Measurements from ENCODE around the gene ENTPD1. TPM values are rescaled to one million over a fixed set of nuclear protein-coding genes. Genes with fewer than 3 reads are reported as not detected.
"Not testable (repeated sequence)": the region's sequence is repeated elsewhere in the genome, so short reads cannot be mapped to it uniquely, and the experiment has no call there.

The ENTPD1 gene
- 1 to 10 TPM; 2.5 to 2.8 TPM for total RNA-seq

DNA sequence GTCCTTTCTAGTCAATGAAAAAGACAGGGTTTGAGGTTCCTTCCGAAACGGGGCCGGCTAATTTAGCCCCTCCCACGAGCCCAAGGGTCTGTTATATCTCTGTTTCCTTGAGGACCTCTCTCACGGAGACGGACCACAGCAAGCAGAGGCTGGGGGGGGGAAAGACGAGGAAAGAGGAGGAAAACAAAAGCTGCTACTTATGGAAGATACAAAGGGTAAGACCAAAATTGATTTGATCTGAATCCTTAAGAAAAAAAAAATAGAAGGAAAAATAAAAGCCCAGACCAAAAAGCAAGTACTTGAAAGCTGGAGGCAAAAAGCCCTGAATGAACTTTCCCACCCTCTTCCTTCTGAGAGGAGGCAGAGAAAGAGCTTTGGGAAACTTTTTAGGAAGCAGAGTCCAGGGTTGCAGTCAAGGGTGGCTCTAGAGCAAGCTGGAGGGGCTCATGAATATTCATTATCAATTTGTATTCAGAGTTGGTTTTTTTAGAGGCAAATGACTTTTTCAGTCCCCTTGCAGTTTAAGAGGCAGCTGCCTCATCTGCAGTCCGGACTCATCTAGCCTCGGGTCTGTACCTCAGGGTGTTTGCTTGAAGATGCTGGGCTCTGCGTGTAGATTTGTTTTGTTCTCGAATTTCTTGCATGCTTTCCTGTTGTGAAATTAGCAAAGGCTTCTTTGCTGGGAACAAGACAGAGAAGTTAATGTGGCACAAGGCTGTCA is at the start of gene ENTPD1:
Gene ENTPD1 (plus strand): TSS at position 123 of the 721 bp plus-strand sequence. CDS start 77 bp downstream, at position 200.
- no peaks in the 10 kb centered on the region for H3K36me3 Mint-ChIP-seq
- H3K4me3 Mint-ChIP-seq = peak within 1 kb of the TSS; percentile 62
- DNase-seq = no peak
- H3K4me1 Mint-ChIP-seq (ENCODE audit: low read depth) = peaks cover 15% of the 10 kb centered on the region
- no peaks in the 10 kb centered on the region for H3K9me3 Mint-ChIP-seq
- H3K27ac Mint-ChIP-seq = peak within 1 kb of the TSS; percentile 54
- intact Hi-C loops (cut with micrococcal nuclease) = no loop called here
- H3K27me3 Mint-ChIP-seq = peaks cover 28% of the 10 kb centered on the region
- ChIA-PET CTCF (interaction anchor here (0.6 to 1.4 kb wide), 4 partner anchors 26 to 86 kb away, joined by 3 to 9 read pairs (median 4); partner anchors contain the start of gene TCTN3), POLR2A (no interaction called here)

- H3K27me3 Mint-ChIP-seq = no peaks in the 10 kb centered on the region
- ChIA-PET CTCF (interaction anchor here (1.7 to 2.7 kb wide), 2 partner anchors 12 to 135 kb away, joined by 5 to 10 read pairs; partner anchors contain the start of gene TCTN3), POLR2A (no interaction called here)
- no peak overlapping the region for H3K4me3 Mint-ChIP-seq
- H3K4me1 Mint-ChIP-seq (ENCODE audit: low read depth) = no peaks in the 10 kb centered on the region
- H3K27ac Mint-ChIP-seq = no peak overlapping the region
- H3K36me3 Mint-ChIP-seq = no peaks in the 10 kb centered on the region
- no peaks in the 10 kb centered on the region for H3K9me3 Mint-ChIP-seq
- DNase-seq = no peak
- intact Hi-C loops (cut with micrococcal nuclease) = no loop called here
These were observed 49.4 kb upstream of the ENTPD1 start for GRCh38 chr10:95706573-95706972.

DNA sequence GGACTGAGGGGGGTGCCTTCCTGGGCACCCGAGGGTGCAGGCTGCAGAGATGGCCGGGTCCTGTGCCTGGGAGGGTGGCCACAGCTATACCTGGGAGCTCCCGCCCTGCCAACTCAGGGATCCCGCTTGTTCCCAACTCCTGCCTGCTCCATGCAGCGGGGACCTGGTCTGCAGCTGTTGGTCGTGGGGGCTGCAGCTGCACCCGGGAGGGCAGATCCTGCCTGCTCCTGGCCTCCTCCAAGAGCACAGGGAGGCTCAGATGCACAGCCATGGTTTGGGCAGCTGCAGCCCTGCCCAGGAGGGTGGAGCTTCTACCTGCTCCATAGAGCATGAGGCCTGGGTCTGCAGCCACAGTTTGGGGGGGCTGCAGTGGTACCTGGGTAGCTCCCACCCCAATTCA is 49.0 kb upstream of the ENTPD1 start:
- Mint-ChIP-seq H3K36me3 (no peaks in the 10 kb centered on the region), H3K27ac (no peak overlapping the region), H3K4me3 (no peak overlapping the region), H3K27me3 (no peaks in the 10 kb centered on the region), H3K4me1 (ENCODE audit: low read depth) (no peaks in the 10 kb centered on the region), H3K9me3 (no peaks in the 10 kb centered on the region)
- intact Hi-C loops (cut with micrococcal nuclease) = no loop called here
- ChIA-PET CTCF (interaction anchor here (1.7 to 2.7 kb wide), 2 partner anchors 12 to 135 kb away, joined by 5 to 10 read pairs; partner anchors contain the start of gene TCTN3), POLR2A (no interaction called here)
- no peak for DNase-seq

- DNase-seq = no peak
- no peak overlapping the region for H3K27ac Mint-ChIP-seq
- no peaks in the 10 kb centered on the region for H3K36me3 Mint-ChIP-seq
- ChIA-PET CTCF (no interaction called here), POLR2A (no interaction called here)
- H3K27me3 Mint-ChIP-seq = no peaks in the 10 kb centered on the region
- no peaks in the 10 kb centered on the region for H3K9me3 Mint-ChIP-seq
- H3K4me1 Mint-ChIP-seq (ENCODE audit: low read depth) = no peaks in the 10 kb centered on the region
- intact Hi-C loops (cut with micrococcal nuclease) = no loop called here
- no peak overlapping the region for H3K4me3 Mint-ChIP-seq
These were observed 44.5 kb upstream of the ENTPD1 start for GRCh38 chr10:95711492-95711891.

- Mint-ChIP-seq H3K27ac (no peak overlapping the region), H3K9me3 (no peaks in the 10 kb centered on the region), H3K27me3 (no peaks in the 10 kb centered on the region), H3K36me3 (no peaks in the 10 kb centered on the region), H3K4me1 (ENCODE audit: low read depth) (no peaks in the 10 kb centered on the region), H3K4me3 (no peak overlapping the region)
- POLR2A ChIA-PET = no interaction called here
- intact Hi-C loops (cut with micrococcal nuclease) = no loop called here
- no peak for DNase-seq
- CTCF ChIA-PET = interaction anchor here (1.1 to 2.4 kb wide), 2 partner anchors 22 to 23 kb away, joined by 3 to 10 read pairs; partner anchors contain the start of gene TCTN3
These were observed 39.5 kb upstream of the ENTPD1 start for GRCh38 chr10:95716466-95716865.

DNA sequence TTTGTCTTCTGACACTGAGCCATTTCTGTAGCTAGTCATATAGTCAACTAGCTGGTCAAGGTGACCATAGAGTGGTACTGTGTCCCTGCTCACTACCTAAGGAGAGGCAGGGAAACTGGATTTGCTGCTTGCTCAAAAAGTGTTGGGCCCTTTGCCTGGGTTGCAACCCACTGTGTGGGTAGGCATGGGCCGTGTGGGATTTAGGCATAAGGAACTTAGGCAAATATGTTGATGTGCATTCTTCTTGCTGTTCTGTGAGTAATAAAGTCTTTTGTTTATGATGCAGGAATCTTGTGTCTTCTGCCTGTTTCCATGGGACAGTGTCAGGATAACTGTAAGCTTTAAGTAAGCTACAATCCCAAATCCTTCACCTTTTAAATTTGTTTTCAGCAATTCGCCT is 39.1 kb upstream of the ENTPD1 start:
- POLR2A ChIA-PET = no interaction called here
- intact Hi-C loops (cut with micrococcal nuclease) = no loop called here
- Mint-ChIP-seq H3K36me3 (no peaks in the 10 kb centered on the region), H3K9me3 (no peaks in the 10 kb centered on the region), H3K4me3 (no peak overlapping the region), H3K27me3 (peaks cover 2% of the 10 kb centered on the region), H3K27ac (no peak overlapping the region), H3K4me1 (ENCODE audit: low read depth) (no peaks in the 10 kb centered on the region)
- CTCF ChIA-PET = interaction anchor here (1.1 to 2.4 kb wide), 2 partner anchors 22 to 23 kb away, joined by 3 to 10 read pairs; partner anchors contain the start of gene TCTN3
- DNase-seq = no peak

DNA sequence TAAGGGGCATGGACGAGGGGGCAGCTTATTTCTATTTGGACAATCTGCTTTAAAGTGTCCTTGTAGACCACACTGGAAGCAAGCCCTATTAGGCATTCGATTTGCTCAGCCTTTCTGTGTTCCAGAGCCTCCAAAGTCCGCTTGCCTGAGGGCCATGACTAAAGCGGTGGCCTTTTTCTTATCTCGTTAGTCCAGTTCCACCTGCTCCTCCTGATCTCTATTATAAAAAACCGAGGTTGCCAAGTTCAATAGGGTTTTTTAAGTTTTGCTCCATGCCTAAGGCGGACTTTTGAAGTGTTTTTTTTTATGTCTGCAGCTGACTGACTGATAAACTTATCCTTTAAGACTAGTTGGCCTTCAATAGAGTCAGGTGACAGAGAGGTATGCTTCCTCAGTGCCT is 35.2 kb upstream of the ENTPD1 start:
- H3K27me3 Mint-ChIP-seq; H3K4me3 Mint-ChIP-seq; POLR2A ChIA-PET; H3K36me3 Mint-ChIP-seq; H3K4me1 Mint-ChIP-seq (ENCODE audit: low read depth); CTCF ChIA-PET; intact Hi-C loops (cut with micrococcal nuclease); H3K27ac Mint-ChIP-seq; H3K9me3 Mint-ChIP-seq; DNase-seq: not testable (repeated sequence)

DNA sequence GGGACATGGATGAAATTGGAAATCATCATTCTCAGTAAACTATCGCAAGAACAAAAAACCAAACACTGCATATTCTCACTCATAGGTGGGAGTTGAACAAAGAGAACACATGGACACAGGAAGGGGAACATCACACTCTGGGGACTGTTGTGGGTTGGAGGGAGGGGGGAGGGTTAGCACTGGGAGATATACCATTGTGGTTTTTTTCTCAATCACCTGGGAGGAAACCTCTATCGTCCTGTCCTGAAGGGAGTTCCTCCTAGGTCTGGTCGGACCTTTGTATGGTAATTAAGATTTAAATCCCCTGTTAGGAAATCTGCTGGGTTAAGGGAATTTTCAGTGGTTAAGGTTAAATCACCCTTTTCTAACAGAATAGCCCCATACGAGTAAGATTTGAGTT is 33.5 kb upstream of the ENTPD1 start:
- CTCF ChIA-PET; intact Hi-C loops (cut with micrococcal nuclease); H3K4me3 Mint-ChIP-seq; POLR2A ChIA-PET; H3K27ac Mint-ChIP-seq; DNase-seq; H3K4me1 Mint-ChIP-seq (ENCODE audit: low read depth); H3K36me3 Mint-ChIP-seq; H3K9me3 Mint-ChIP-seq: not testable (repeated sequence)
- H3K27me3 Mint-ChIP-seq = peaks cover 11% of the 10 kb centered on the region

DNA sequence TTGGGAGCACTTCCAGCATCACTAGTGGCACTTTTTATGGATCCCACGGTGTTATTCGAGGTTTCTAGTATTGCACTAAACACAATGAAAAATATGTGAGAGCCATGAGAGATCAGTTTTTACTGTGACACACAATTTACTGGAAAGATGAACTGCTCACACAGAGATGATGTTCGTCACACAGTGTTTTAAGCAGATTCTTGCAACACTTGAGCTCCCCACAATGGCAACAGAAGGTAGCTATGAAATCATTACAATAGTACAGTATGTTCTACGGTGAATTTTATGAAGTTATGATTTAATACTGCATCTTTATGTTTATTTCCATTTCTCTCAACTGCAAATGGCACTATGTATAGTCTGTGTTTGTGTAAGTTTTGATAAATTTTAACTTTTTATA is 27.4 kb upstream of the ENTPD1 start:
- CTCF ChIA-PET = no interaction called here
- no peak overlapping the region for H3K4me3 Mint-ChIP-seq
- POLR2A ChIA-PET = no interaction called here
- H3K36me3 Mint-ChIP-seq = peaks cover 3% of the 10 kb centered on the region
- peaks cover 8% of the 10 kb centered on the region for H3K27me3 Mint-ChIP-seq
- H3K9me3 Mint-ChIP-seq = peaks cover 20% of the 10 kb centered on the region
- no peaks in the 10 kb centered on the region for H3K4me1 Mint-ChIP-seq (ENCODE audit: low read depth)
- no peak for DNase-seq
- intact Hi-C loops (cut with micrococcal nuclease) = no loop called here
- no peak overlapping the region for H3K27ac Mint-ChIP-seq

DNA sequence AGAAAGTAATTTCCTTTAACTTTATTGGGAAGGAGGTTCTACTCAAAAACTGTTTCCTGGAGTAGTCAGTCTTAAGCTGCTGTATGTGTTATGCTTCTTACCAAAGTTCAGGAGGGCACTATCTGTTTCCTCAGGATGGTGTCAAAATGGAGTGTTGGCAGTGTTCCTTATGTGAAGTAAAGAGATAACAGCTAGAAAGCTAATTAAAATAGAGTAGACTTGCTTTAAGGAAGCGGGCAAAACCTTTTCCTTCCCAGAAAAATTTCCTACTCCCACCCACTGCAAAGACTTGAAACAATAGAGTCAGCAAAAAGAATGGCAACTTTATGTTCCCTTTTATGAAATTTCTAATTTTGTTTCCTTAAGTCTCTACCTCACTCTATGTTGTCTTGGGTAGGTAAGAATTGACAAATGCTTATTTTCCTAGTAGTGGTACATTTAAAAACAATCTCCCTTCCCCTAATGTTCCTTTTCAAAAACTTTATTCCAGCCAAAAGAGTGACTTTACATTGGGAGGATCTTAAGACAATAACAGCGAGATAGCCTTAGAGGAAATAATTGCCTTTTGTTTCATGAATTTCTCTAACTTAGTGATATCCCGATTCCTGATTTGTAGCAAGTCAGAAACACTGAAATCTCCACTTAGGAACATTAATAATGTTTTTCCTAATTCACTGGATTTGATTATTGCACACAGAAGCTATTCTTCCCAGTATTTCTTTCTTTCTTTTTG is 26.5 kb upstream of the ENTPD1 start:
- H3K27ac Mint-ChIP-seq = no peak overlapping the region
- no peaks in the 10 kb centered on the region for H3K4me1 Mint-ChIP-seq (ENCODE audit: low read depth)
- DNase-seq = no peak
- peaks cover 27% of the 10 kb centered on the region for H3K9me3 Mint-ChIP-seq
- H3K36me3 Mint-ChIP-seq = peaks cover 3% of the 10 kb centered on the region
- no peak overlapping the region for H3K4me3 Mint-ChIP-seq
- ChIA-PET POLR2A (no interaction called here), CTCF (no interaction called here)
- H3K27me3 Mint-ChIP-seq = peaks cover 7% of the 10 kb centered on the region
- intact Hi-C loops (cut with micrococcal nuclease) = no loop called here

DNA sequence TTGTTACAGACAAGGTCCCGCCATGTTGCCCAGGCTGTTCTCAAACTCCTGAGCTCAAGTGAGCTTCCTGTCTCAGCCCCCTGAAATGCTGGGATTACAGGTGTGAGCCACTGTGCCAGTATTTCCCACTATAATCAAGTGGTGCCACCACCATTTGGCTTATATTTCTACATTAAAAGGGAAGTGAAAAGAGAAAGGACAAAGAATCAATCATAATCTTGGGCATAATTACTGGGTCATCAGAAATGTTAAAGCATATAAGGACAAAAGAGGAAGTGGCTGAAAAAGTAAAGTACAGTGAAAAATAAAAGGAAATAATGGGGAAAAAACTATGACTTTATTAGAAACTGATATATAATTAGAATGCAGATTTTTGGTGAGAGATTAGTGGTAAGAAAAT is 25.7 kb upstream of the ENTPD1 start:
- no peak for DNase-seq
- CTCF ChIA-PET = no interaction called here
- Mint-ChIP-seq H3K4me3 (no peak overlapping the region), H3K27me3 (peaks cover 7% of the 10 kb centered on the region), H3K9me3 (peaks cover 26% of the 10 kb centered on the region), H3K36me3 (peaks cover 3% of the 10 kb centered on the region), H3K27ac (no peak overlapping the region), H3K4me1 (ENCODE audit: low read depth) (no peaks in the 10 kb centered on the region)
- POLR2A ChIA-PET = no interaction called here
- intact Hi-C loops (cut with micrococcal nuclease) = no loop called here

DNA sequence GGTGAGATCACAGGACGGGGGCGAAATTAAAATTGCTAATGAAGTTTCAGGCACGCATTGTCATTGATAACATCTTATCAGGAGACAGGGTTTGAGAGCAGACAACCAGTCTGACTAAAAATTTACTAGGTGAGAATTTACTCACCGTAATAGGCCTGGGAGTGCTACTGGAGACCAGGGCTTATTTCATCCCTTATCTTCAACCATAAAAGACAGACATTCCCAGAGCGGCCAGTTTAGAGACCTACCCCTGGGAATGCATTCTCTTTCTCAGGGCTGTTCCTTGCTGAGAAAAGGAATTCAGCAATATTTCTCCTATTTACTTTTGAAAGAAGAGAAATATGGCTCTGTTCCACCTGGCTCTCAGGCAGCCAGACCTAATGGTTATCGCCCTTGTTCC is 23.1 kb upstream of the ENTPD1 start:
- H3K27ac Mint-ChIP-seq; CTCF ChIA-PET; H3K4me1 Mint-ChIP-seq (ENCODE audit: low read depth); POLR2A ChIA-PET; intact Hi-C loops (cut with micrococcal nuclease); H3K36me3 Mint-ChIP-seq; DNase-seq; H3K4me3 Mint-ChIP-seq: not testable (repeated sequence)
- peaks cover 26% of the 10 kb centered on the region for H3K9me3 Mint-ChIP-seq
- peaks cover 11% of the 10 kb centered on the region for H3K27me3 Mint-ChIP-seq
